RWPE1 (cell line): ENCODE results near the gene ZFPL1.

Experiments
- CTCF ChIA-PET: fragments of 350-600 bp; sonication (Branson Sonifier 250); formaldehyde crosslinking; extraction: SDS; loops from one replicate; lab custom pipeline; 2021; lab: Yijun Ruan, JAX
- POLR2A ChIA-PET: fragments of 400-600 bp; formaldehyde crosslinking; extraction: SDS; loops from one replicate; lab custom pipeline; 2020; ENCODE audit warnings: antibody characterized with exemption; ENCODE audit not compliant: low non-redundant PET; lab: Yijun Ruan, JAX
- DNase-seq: peaks from one replicate; pipeline ENCODE4 v3.0.0; 2012; ENCODE audit warnings: low spot score
- H3K27ac ChIP-seq: fragments of 450-650 bp; 2 replicates; pipeline ENCODE4 v1.5.1; 2017
- CTCF ChIP-seq: fragments of 450-650 bp; conservative IDR thresholded peaks from 2 replicates; pipeline ENCODE4 v1.5.1; 2017; ENCODE audit warnings: low read depth, mild to moderate bottlenecking

The ZFPL1 gene

DNA sequence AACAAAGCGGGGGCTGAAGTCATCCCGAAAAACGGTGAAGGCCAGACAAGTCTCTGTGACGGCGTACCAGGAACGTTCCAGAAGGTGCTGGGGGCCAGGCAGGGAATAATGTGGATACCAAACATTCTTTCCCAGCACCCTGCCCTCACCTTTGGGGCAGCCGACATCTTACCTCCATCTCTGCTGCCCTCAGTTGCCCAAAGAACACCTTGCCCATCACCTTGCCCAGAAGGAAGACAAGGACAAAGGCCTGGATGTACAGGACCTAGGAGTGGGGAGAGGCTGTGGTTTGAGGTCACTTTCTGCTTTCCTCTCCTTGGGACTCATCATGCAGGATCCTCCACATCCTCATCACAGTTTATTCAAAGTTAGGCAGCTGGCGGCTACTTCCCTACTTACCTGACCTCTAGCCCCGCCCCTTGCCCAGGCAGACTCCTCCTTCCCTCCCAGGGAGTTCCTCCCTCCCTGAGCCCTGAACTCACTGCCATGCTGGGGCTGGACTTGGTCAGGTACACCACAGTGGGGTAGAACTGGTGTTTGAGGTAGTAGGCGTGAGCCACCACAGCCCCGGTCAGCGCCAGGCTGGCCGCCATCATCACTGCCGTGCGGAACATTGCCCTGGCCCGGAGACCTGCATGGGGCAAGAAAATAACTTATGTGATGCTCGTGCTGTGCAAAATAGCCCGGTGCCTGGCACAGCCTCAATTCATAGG lies 49.1 kb downstream of the ZFPL1 start:
- no peak for TF ChIP-seq CTCF
- POLR2A ChIA-PET: interaction anchor here (0.5 kb wide), 2 partner anchors 10 to 214 kb away, joined by 3 to 8 read pairs; no protein-coding TSS in a partner anchor
- peak overlapping the region; percentile 96 for H3K27ac ChIP-seq
- CTCF ChIA-PET: interaction anchor here (0.5 to 1.7 kb wide), 4 partner anchors 9 to 112 kb away, joined by 3 to 5 read pairs (median 3); partner anchors contain the start of gene NAALADL1
- DNase-seq: peak; percentile 78

DNA sequence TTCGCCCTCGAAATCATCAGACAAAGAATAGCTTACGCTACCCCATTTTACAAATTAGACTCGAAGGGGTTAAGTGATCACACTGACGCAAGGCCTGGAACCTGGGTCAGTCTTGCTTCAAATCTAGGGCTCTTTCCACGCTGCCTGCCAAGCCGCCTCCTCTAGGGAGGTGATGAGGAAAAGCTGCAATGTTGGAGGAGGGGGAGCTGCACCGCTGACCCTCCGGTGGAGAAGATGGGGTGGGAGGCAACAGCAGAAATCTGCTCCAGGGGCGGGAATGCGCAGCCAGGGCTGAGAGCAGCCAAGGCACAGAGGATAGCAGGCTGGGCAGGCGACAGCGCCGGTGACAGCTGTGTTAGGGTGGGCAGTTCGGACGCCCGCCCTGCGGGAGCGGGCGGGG lies 49.7 kb downstream of the ZFPL1 start:
- DNase-seq: no peak
- CTCF ChIA-PET: interaction anchor here (0.7 to 1.7 kb wide), 3 partner anchors 10 to 112 kb away, joined by 3 to 5 read pairs (median 3); no protein-coding TSS in a partner anchor
- POLR2A ChIA-PET: interaction anchor here (0.5 to 0.6 kb wide), 3 partner anchors 11 to 214 kb away, joined by 3 to 8 read pairs (median 3); no protein-coding TSS in a partner anchor
- peak overlapping the region; percentile 96 for H3K27ac ChIP-seq
- no peak for TF ChIP-seq CTCF

GRCh38 chr11:65134240-65134951 lies 50.4 kb downstream of the ZFPL1 start, which contains the start of gene SYVN1:
TSS of gene SYVN1 (minus strand) at chr11:65134519. CDS start at chr11:65133601, 918 bp downstream.
- ChIA-PET POLR2A (interaction anchor here (0.6 to 2.2 kb wide), 7 partner anchors 12 to 216 kb away, joined by 3 to 9 read pairs (median 3); partner anchors contain the start of genes FAU and MRPL49), CTCF (interaction anchor here (0.7 to 1.7 kb wide), 3 partner anchors 10 to 46 kb away, joined by 3 to 5 read pairs (median 3); no protein-coding TSS in a partner anchor)
- DNase-seq: peak; percentile 93
- TF ChIP-seq CTCF: no peak
- peak within 1 kb of the TSS; percentile 96 for H3K27ac ChIP-seq

GRCh38 chr11:65134952-65135632 lies 51.1 kb downstream of the ZFPL1 start:
- peak overlapping the region; percentile 96 for H3K27ac ChIP-seq
- TF ChIP-seq CTCF: no peak
- ChIA-PET CTCF (interaction anchor here (0.7 to 1.7 kb wide), 2 partner anchors 15 to 45 kb away, joined by 3 to 5 read pairs; no protein-coding TSS in a partner anchor), POLR2A (interaction anchor here (0.7 to 2.2 kb wide), 7 partner anchors 13 to 216 kb away, joined by 3 to 11 read pairs (median 5); partner anchors contain the start of genes CAPN1, FAU and MRPL49)
- DNase-seq: peak; percentile 99

- ChIA-PET POLR2A (interaction anchor here (0.9 to 2.2 kb wide), 4 partner anchors 14 to 47 kb away, joined by 5 to 11 read pairs (median 8); partner anchors contain the start of genes CAPN1, FAU and MRPL49), CTCF (interaction anchor here (0.7 to 0.9 kb wide), 2 partner anchors 45 to 97 kb away, joined by 3 read pairs; no protein-coding TSS in a partner anchor)
- TF ChIP-seq CTCF: no peak
- no peak for DNase-seq
- H3K27ac ChIP-seq: peak overlapping the region; percentile 96
Measured at GRCh38 chr11:65135633-65136145, 51.7 kb downstream of the ZFPL1 start.
